ENCODE results near the gene NINJ2. TPM values are rescaled to one million over a fixed set of nuclear protein-coding genes. Genes with fewer than 3 reads are reported as not detected.
A peak's percentile ranks its signal among the peaks of the same experiment; 100 is the strongest.

The NINJ2 gene
- total RNA-seq, 1 experiment from 2014 or later, result 0.24 TPM

DNA sequence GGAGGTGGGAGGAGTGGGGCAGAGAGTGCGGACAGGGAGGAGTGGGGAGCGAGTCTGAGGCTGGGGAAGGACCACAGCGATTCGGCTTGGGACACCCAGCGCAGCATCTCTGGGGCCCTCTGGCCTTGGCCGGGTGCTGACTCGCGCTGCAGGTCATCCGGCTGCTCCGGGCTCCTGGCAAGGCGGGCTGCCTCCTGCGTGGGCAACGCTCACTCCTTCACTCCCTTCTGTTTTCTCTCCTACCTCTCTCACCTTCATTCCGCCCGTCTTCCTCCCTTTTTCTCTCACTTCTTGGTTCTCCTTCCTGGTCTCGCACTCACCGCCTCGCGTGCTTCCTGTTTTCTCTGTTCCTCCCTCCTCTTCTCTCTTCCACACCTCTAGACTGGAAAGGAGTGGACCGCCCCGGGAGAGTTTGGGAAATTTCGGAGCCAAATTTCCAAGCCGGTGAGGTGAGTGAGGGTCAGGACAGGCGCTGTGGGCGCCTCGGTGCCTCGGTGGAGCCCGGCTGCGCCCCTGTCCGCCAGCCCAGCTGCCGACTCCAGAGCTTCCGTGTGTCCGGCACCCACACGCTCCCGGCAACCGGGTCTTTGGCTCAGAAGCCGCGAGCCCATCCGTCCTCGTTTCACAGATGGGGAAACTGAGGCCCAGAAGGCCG is 116.9 kb downstream of the NINJ2 start:
- no peak overlapping the region for H3K14ac ChIP-seq (ENCODE audit: insufficient read depth, low read length)
- H2BK20ac ChIP-seq (ENCODE audit: low read depth, low read length, poor library complexity, severe bottlenecking), result no peak overlapping the region
- no peak overlapping the region for H3K9ac ChIP-seq (ENCODE audit: extremely low read depth, insufficient read length, low read length)
- H3T11ph ChIP-seq (ENCODE audit: low read length), result no peak overlapping the region
- no peak overlapping the region for H2AK5ac ChIP-seq (ENCODE audit: insufficient read length, low read length)
- no peaks in the 10 kb centered on the region for H3K79me1 ChIP-seq (ENCODE audit: insufficient read depth, low read depth, low read length, poor library complexity, severe bottlenecking)
- DNase-seq, result no peak
- no peak overlapping the region for H3K4ac ChIP-seq (ENCODE audit: low read depth, low read length)
- peaks cover 5% of the 10 kb centered on the region for H3K23me2 ChIP-seq (ENCODE audit: insufficient read length, low read depth, low read length, poor library complexity, severe bottlenecking)
- H3K9me3 Mint-ChIP-seq, result no peaks in the 10 kb centered on the region; a peak in 1 of 5 replicates
- peaks cover 0 to 33% (median 16%) of the 10 kb centered on the region in 3 experiments; a peak in 6 of 7 replicates for H3K36me3 Mint-ChIP-seq (ENCODE audit: insufficient read depth in 1 of 3, low read depth in 3 of 3)
- no peaks in the 10 kb centered on the region for H3K79me2 ChIP-seq (ENCODE audit: insufficient read depth, low read length)
- no peaks in the 10 kb centered on the region for H3K9me3 ChIP-seq (ENCODE audit: control insufficient read depth, low read depth, low read length)
- no peak overlapping the region for H3K27ac ChIP-seq (ENCODE audit: insufficient read length, low read depth, low read length)
- H2BK120ac ChIP-seq (ENCODE audit: low read depth, low read length, poor library complexity, severe bottlenecking), result no peak overlapping the region
- H3K27me3 Mint-ChIP-seq (ENCODE audit: low read depth), result peaks cover 7% of the 10 kb centered on the region
- H3K18ac ChIP-seq (ENCODE audit: insufficient read length, low read depth, low read length), result no peak overlapping the region
- no peaks in the 10 kb centered on the region for H3K27me3 ChIP-seq (ENCODE audit: insufficient read depth, low read length)
- WGBS (ENCODE audit: extremely low coverage, insufficient read length, low lambda C conversion rate), result no CpG with 5 or more reads among the region's 41 CpGs
- H3K23ac ChIP-seq (ENCODE audit: insufficient read length, low read depth, low read length), result no peak overlapping the region
- no peak overlapping the region for H2BK5ac ChIP-seq (ENCODE audit: insufficient read length, low read length)
- no peak overlapping the region for H2BK15ac ChIP-seq (ENCODE audit: low read depth, low read length)
- no peaks in the 10 kb centered on the region for H4K20me1 ChIP-seq (ENCODE audit: control insufficient read depth, insufficient read depth, insufficient read length)
- no peak overlapping the region for H2AFZ ChIP-seq (ENCODE audit: low read length)
- H3K4me1 Mint-ChIP-seq, result peaks cover 11 to 16% of the 10 kb centered on the region in 2 experiments
- H3K4me1 ChIP-seq (ENCODE audit: insufficient read depth, low read length), result no peaks in the 10 kb centered on the region
- H4K91ac ChIP-seq (ENCODE audit: insufficient read length, low read depth, low read length), result no peak overlapping the region
- no peak overlapping the region for H4K8ac ChIP-seq (replicated peaks; ENCODE audit: insufficient read length, low read depth, low read length)
- H2BK12ac ChIP-seq (ENCODE audit: insufficient read length, low read depth, low read length), result no peak overlapping the region
- TF ChIP-seq, protein P1, sequence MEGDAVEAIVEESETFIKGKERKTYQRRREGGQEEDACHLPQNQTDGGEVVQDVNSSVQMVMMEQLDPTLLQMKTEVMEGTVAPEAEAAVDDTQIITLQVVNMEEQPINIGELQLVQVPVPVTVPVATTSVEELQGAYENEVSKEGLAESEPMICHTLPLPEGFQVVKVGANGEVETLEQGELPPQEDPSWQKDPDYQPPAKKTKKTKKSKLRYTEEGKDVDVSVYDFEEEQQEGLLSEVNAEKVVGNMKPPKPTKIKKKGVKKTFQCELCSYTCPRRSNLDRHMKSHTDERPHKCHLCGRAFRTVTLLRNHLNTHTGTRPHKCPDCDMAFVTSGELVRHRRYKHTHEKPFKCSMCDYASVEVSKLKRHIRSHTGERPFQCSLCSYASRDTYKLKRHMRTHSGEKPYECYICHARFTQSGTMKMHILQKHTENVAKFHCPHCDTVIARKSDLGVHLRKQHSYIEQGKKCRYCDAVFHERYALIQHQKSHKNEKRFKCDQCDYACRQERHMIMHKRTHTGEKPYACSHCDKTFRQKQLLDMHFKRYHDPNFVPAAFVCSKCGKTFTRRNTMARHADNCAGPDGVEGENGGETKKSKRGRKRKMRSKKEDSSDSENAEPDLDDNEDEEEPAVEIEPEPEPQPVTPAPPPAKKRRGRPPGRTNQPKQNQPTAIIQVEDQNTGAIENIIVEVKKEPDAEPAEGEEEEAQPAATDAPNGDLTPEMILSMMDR (conservative IDR thresholded peaks at IDR 0.05), result no peak
- no peak overlapping the region for H3K27ac Mint-ChIP-seq
- H3K4me2 ChIP-seq (ENCODE audit: insufficient read depth, insufficient read length, low read length), result peak overlapping the region; percentile 42
- no peak overlapping the region for H3K56ac ChIP-seq (ENCODE audit: insufficient read length, low read depth, low read length)
- H3K4me3 Mint-ChIP-seq, result peak overlapping the region; percentile 30 to 68; a peak in 4 of 5 replicates
- no peak overlapping the region for H4K5ac ChIP-seq (ENCODE audit: insufficient read length, low read depth, low read length)

All from H9 (cell line).